GM06990 (cell line): ENCODE data around the gene ELMO1.

Experiments
- DNase-seq: peaks from one replicate; pipeline ENCODE4 v3.0.0-alpha.2; 2011; ENCODE audit not compliant: insufficient read length; ENCODE audit errors: extremely low read depth
- H3K27me3 ChIP-seq: replicated peaks from 2 replicates; pipeline ENCODE4 v1.6.0; 2011; ENCODE audit warnings: low read length; ENCODE audit not compliant: control insufficient read depth, insufficient read depth
- H3K36me3 ChIP-seq: 2 replicates; pipeline ENCODE4 v1.5.1; 2011; ENCODE audit warnings: low read length; ENCODE audit not compliant: control insufficient read depth, insufficient read depth
- H3K4me3 ChIP-seq: replicated peaks from 2 replicates; pipeline ENCODE4 v1.5.1; 2011; ENCODE audit warnings: low read depth, mild to moderate bottlenecking, control low read depth, low read length
- CTCF ChIP-seq: IDR thresholded peaks from 2 replicates; pipeline ENCODE4 v1.5.1; 2011; ENCODE audit warnings: low read length, control low read depth, mild to moderate bottlenecking, inconsistent platforms; ENCODE audit not compliant: insufficient read depth, poor library complexity, severe bottlenecking

The ELMO1 gene

GRCh38 chr7:37448011-37448635 is 541 bp downstream of the ELMO1 start:
- no peaks in the 10 kb centered on the region for H3K36me3 ChIP-seq
- H3K4me3 ChIP-seq: peak overlapping the region; percentile 77
- H3K27me3 ChIP-seq: no peaks in the 10 kb centered on the region; the same call in 1 of the 2 replicates
- no peak for TF ChIP-seq CTCF
- no peak for DNase-seq

- Histone ChIP-seq H3K27me3 (no peaks in the 10 kb centered on the region; the same call in 1 of the 2 replicates), H3K4me3 (no peak overlapping the region), H3K36me3 (no peaks in the 10 kb centered on the region)
- TF ChIP-seq CTCF: no peak
- DNase-seq: no peak
Observed at GRCh38 chr7:37446371-37446770, 2.3 kb downstream of the ELMO1 start.

- no peak for DNase-seq
- H3K4me3 ChIP-seq: no peak overlapping the region
- H3K27me3 ChIP-seq: no peaks in the 10 kb centered on the region; the same call in 1 of the 2 replicates
- TF ChIP-seq CTCF: no peak
- H3K36me3 ChIP-seq: no peaks in the 10 kb centered on the region
Observed at GRCh38 chr7:37445790-37446189, 2.9 kb downstream of the ELMO1 start.

- Histone ChIP-seq H3K4me3 (no peak overlapping the region), H3K27me3 (no peaks in the 10 kb centered on the region), H3K36me3 (no peaks in the 10 kb centered on the region)
- DNase-seq: no peak
- TF ChIP-seq CTCF: no peak
Observed at GRCh38 chr7:37445064-37445723, 3.5 kb downstream of the ELMO1 start.

- Histone ChIP-seq H3K4me3 (no peak overlapping the region), H3K36me3 (no peaks in the 10 kb centered on the region), H3K27me3 (no peaks in the 10 kb centered on the region)
- DNase-seq: no peak
- no peak for TF ChIP-seq CTCF
Observed at GRCh38 chr7:37443627-37444026, 5.0 kb downstream of the ELMO1 start.
